OCI-LY1 (cell line): ENCODE measurements around the gene STPG4.

ENCODE experiments used
- H2AFZ ChIP-seq: fragments of 200-600 bp; sonication (generic), shearing (Covaris generic); 2 replicates; pipeline ENCODE4 v1.6.0; 2014; ENCODE audit warnings: antibody characterized with exemption, mild to moderate bottlenecking, low read length
- H3F3A ChIP-seq: fragments of 200-600 bp; sonication (generic), shearing (Covaris generic); 2 replicates; pipeline ENCODE4 v1.6.0; 2014; ENCODE audit warnings: mild to moderate bottlenecking, antibody characterized with exemption, low read length, moderate library complexity; ENCODE audit not compliant: insufficient read depth
- H3K27ac ChIP-seq: fragments of 200-600 bp; sonication (generic); 2 replicates; pipeline ENCODE4 v1.5.1; 2014; ENCODE audit warnings: low read length, mixed run types, mild to moderate bottlenecking, low read depth; ENCODE audit not compliant: poor library complexity, severe bottlenecking
- H3K27me3 ChIP-seq: fragments of 200-600 bp; sonication (generic); 2 replicates; pipeline ENCODE4 v1.6.0; 2014; ENCODE audit warnings: antibody characterized with exemption, mild to moderate bottlenecking, low read length, moderate library complexity; ENCODE audit not compliant: insufficient read depth
- H3K36me3 ChIP-seq: fragments of 200-600 bp; sonication (generic); 2 replicates; pipeline ENCODE4 v1.6.1; 2014; ENCODE audit warnings: mild to moderate bottlenecking, antibody characterized with exemption, low read length, moderate library complexity, mixed read lengths; ENCODE audit not compliant: insufficient read depth
- H3K4me1 ChIP-seq: fragments of 200-600 bp; sonication (generic); 2 replicates; pipeline ENCODE4 v1.5.1; 2014; ENCODE audit warnings: mild to moderate bottlenecking, low read length, moderate library complexity; ENCODE audit not compliant: insufficient read depth, severe bottlenecking
- H3K4me2 ChIP-seq: fragments of 200-600 bp; sonication (generic), shearing (Covaris generic); 2 replicates; pipeline ENCODE4 v1.6.1; 2014; ENCODE audit warnings: low read length
- H3K4me3 ChIP-seq: fragments of 200-600 bp; sonication (generic); 2 replicates; pipeline ENCODE4 v1.5.1; 2014; ENCODE audit warnings: low read length, low read depth, mild to moderate bottlenecking, mixed read lengths; ENCODE audit not compliant: poor library complexity, severe bottlenecking
- H3K79me2 ChIP-seq: fragments of 200-600 bp; shearing (Covaris generic); 2 replicates; pipeline ENCODE4 v1.6.1; 2016; ENCODE audit warnings: mixed run types, low read length, mixed read lengths; ENCODE audit not compliant: insufficient read depth
- H3K9ac ChIP-seq: fragments of 200-600 bp; sonication (generic), shearing (Covaris generic); 2 replicates; pipeline ENCODE4 v1.6.1; 2014; ENCODE audit warnings: mild to moderate bottlenecking, low read length, mixed read lengths
- H3K9me2 ChIP-seq: fragments of 200-600 bp; sonication (generic), shearing (Covaris generic); 2 replicates; pipeline ENCODE4 v1.6.1; 2014; ENCODE audit warnings: low read depth, mild to moderate bottlenecking, low read length, mixed read lengths
- H3K9me3 ChIP-seq: fragments of 200-600 bp; shearing (Covaris generic); 2 replicates; pipeline ENCODE4 v1.6.1; 2014; ENCODE audit warnings: low read length, mixed read lengths
- H4K20me1 ChIP-seq: fragments of 200-600 bp; sonication (generic), shearing (Covaris generic); 2 replicates; pipeline ENCODE4 v1.6.0; 2016; ENCODE audit warnings: mild to moderate bottlenecking, low read length; ENCODE audit not compliant: insufficient read depth
- EZH2 ChIP-seq: fragments of 200-600 bp; sonication (generic), shearing (Covaris generic); IDR thresholded peaks from 2 replicates; pipeline ENCODE4 v1.8.0; 2017; ENCODE audit warnings: borderline replicate concordance, mixed run types, mild to moderate bottlenecking, antibody characterized with exemption, low read length, moderate library complexity, mixed read lengths
- TF ChIP-seq, protein P1 (sequence below): fragments of 200-600 bp; sonication (generic), shearing (Covaris generic); IDR thresholded peaks from 2 replicates; pipeline ENCODE4 v1.5.1; 2017; ENCODE audit warnings: mild to moderate bottlenecking, antibody characterized with exemption, low read length, moderate library complexity, mixed read lengths

Gene STPG4

DNA sequence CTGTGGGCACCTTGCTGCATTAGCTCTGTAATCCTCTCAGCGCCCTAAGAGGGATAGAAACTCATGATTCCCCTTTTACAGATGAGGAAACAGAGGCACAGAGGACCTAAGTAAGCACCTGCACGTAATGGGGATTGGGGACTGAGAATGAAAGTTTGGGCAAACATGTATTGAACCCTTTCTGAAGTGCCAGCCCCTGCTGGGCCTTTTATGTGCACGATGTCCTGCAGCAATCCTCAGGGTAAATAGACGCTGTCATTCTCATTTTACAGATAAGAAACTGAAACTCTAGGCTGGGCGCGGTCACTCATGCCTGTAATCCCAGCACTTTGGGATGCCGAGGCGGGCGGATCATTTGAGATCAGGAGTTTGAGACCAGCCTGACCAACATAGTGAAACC is 117.4 kb downstream of the STPG4 start:
- no peak overlapping the region for H3K9ac ChIP-seq
- H3K9me2 ChIP-seq = no peaks in the 10 kb centered on the region
- no peak overlapping the region for H3K27ac ChIP-seq
- H3K79me2 ChIP-seq = no peaks in the 10 kb centered on the region
- H2AFZ ChIP-seq = no peak overlapping the region
- no peaks in the 10 kb centered on the region for H3K9me3 ChIP-seq
- peaks cover 19% of the 10 kb centered on the region for H3K4me1 ChIP-seq
- H4K20me1 ChIP-seq = no peaks in the 10 kb centered on the region
- no peak for TF ChIP-seq EZH2
- TF ChIP-seq, protein P1, sequence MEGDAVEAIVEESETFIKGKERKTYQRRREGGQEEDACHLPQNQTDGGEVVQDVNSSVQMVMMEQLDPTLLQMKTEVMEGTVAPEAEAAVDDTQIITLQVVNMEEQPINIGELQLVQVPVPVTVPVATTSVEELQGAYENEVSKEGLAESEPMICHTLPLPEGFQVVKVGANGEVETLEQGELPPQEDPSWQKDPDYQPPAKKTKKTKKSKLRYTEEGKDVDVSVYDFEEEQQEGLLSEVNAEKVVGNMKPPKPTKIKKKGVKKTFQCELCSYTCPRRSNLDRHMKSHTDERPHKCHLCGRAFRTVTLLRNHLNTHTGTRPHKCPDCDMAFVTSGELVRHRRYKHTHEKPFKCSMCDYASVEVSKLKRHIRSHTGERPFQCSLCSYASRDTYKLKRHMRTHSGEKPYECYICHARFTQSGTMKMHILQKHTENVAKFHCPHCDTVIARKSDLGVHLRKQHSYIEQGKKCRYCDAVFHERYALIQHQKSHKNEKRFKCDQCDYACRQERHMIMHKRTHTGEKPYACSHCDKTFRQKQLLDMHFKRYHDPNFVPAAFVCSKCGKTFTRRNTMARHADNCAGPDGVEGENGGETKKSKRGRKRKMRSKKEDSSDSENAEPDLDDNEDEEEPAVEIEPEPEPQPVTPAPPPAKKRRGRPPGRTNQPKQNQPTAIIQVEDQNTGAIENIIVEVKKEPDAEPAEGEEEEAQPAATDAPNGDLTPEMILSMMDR = no peak
- H3K4me3 ChIP-seq = no peak overlapping the region
- no peak overlapping the region for H3K4me2 ChIP-seq
- peaks cover 81% of the 10 kb centered on the region; the same call in 1 of the 2 replicates for H3K36me3 ChIP-seq
- H3K27me3 ChIP-seq = no peaks in the 10 kb centered on the region
- no peaks in the 10 kb centered on the region for H3F3A ChIP-seq
